ENCODE results near the gene NMUR1. TPM values are rescaled to one million over a fixed set of nuclear protein-coding genes. Genes with fewer than 3 reads are reported as not detected.

NMUR1 gene
- total and polyA plus RNA-seq, 5 donors from 2014 or later, result 0.25 to 0.90 (median 0.35) TPM

DNA sequence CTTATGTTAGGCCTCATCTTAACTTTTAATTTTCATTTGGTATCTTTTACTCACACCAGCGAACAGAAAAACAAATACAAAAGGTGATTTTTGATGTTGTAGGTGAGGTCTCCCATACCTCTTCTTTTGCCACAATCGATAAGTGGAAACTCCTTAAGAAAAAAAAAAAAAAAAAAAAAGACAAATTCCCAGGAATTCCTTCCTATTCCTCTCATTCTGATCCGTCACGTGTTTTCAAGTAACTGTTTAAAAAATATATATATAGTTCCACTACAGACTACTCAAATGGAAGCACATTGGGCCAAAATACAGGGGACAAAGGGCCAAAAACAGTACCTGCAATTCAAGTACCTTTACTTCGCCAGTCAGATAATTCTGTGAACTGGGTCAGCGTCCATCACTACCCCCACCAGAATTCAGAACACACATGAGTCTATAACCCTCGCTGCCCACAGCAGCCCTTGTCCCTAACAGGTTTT lies 16.5 kb downstream of the NMUR1 start:
- Histone ChIP-seq H3K36me3 (ENCODE audit: control insufficient read depth, insufficient read depth, low read length) (no peaks in the 10 kb centered on the region), H3K27ac (ENCODE audit: insufficient read depth, low read length, poor library complexity, severe bottlenecking) (peak overlapping the region; percentile 92), H3K9me3 (ENCODE audit: control insufficient read depth in 2 of 2, low read length in 2 of 2) (no peaks in the 10 kb centered on the region), H3K4me1 (ENCODE audit: control insufficient read depth, insufficient read depth, low read length, poor library complexity, severe bottlenecking) (peaks cover 12% of the 10 kb centered on the region), H3K27me3 (ENCODE audit: control insufficient read depth, insufficient read depth, low read length) (no peaks in the 10 kb centered on the region), H3K4me3 (ENCODE audit: low read depth, low read length) (peak overlapping the region; percentile 81)
- Mint-ChIP-seq H3K27me3 (peaks cover 9% of the 10 kb centered on the region), H3K27ac (peak overlapping the region; percentile 96 to 99 (median 97)), H3K4me1 (peaks cover 4 to 22% (median 10%) of the 10 kb centered on the region in 4 donors), H3K4me3 (peak overlapping the region; percentile 86 to 94 (median 92)), H3K36me3 (peaks cover 4% of the 10 kb centered on the region), H3K9me3 (no peaks in the 10 kb centered on the region)
- ATAC-seq (ENCODE audit: low read depth in 2 of 2) (no peak), DNase-seq (no peak)

DNA sequence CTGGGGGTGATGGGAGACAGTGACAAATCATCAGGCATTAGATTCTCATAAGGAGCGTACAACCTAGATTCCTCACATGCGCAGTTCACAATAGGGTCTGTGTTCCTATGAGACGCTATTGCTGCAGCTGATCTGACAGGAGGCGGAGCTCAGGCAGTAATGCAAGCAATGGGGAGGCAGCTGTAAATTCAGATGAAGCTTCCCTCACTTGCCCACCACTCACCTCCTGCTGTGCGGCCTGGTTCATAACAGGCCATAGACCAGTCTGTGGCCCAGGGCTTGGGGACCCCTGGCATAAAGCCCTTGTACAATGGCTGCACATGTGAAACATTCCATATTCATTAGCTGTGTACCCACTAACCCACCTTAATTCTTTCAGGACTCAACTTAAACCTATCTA lies 18.0 kb downstream of the NMUR1 start:
- no peak overlapping the region for H3K4me3 ChIP-seq (ENCODE audit: low read depth, low read length)
- ATAC-seq (ENCODE audit: low read depth in 2 of 2) (no peak), DNase-seq (no peak)
- H3K9me3 ChIP-seq (ENCODE audit: control insufficient read depth in 2 of 2, low read length in 2 of 2), result no peaks in the 10 kb centered on the region
- peaks cover 1% of the 10 kb centered on the region for H3K27me3 Mint-ChIP-seq
- no peaks in the 10 kb centered on the region for H3K9me3 Mint-ChIP-seq
- H3K36me3 Mint-ChIP-seq, result peaks cover 8% of the 10 kb centered on the region
- H3K4me1 Mint-ChIP-seq, result peaks cover 4 to 19% (median 6%) of the 10 kb centered on the region in 4 donors
- peak overlapping the region in 1 of 3 donors; percentile 29 for H3K27ac Mint-ChIP-seq
- peaks cover 12% of the 10 kb centered on the region for H3K4me1 ChIP-seq (ENCODE audit: control insufficient read depth, insufficient read depth, low read length, poor library complexity, severe bottlenecking)
- no peak overlapping the region for H3K27ac ChIP-seq (ENCODE audit: insufficient read depth, low read length, poor library complexity, severe bottlenecking)
- H3K4me3 Mint-ChIP-seq, result peak overlapping the region; percentile 21 to 71 (median 56)
- no peaks in the 10 kb centered on the region for H3K27me3 ChIP-seq (ENCODE audit: control insufficient read depth, insufficient read depth, low read length)
- no peaks in the 10 kb centered on the region for H3K36me3 ChIP-seq (ENCODE audit: control insufficient read depth, insufficient read depth, low read length)

DNA sequence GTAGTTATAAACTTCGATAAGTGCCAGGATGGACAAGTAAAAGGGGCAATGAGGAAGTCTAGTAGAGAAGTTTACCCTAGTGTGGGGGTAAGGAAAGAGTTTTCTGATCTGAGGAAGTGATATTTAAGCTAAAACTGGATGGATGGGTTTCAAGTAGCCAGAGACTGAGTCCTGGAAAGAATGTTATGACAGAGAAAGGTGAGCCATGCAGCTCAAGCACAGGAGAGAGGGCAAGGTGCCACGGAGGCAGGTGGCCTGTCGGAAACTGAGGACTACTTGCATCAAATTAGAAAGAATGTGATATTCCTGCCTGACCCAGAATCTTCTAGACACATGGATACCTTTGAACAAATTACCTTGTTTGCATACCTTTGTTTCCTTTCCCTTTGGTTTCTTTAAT lies 26.5 kb downstream of the NMUR1 start:
- H3K4me3 ChIP-seq (ENCODE audit: low read depth, low read length), result no peak overlapping the region
- Mint-ChIP-seq H3K4me3 (no peak overlapping the region), H3K4me1 (peaks cover 0 to 5% (median under 1%) of the 10 kb centered on the region in 4 donors), H3K27ac (no peak overlapping the region), H3K27me3 (no peaks in the 10 kb centered on the region), H3K36me3 (peaks cover 13% of the 10 kb centered on the region), H3K9me3 (no peaks in the 10 kb centered on the region)
- H3K9me3 ChIP-seq (ENCODE audit: control insufficient read depth in 2 of 2, low read length in 2 of 2), result no peaks in the 10 kb centered on the region
- H3K4me1 ChIP-seq (ENCODE audit: control insufficient read depth, insufficient read depth, low read length, poor library complexity, severe bottlenecking), result no peaks in the 10 kb centered on the region
- ATAC-seq (ENCODE audit: low read depth in 2 of 2) (no peak), DNase-seq (no peak)
- H3K27me3 ChIP-seq (ENCODE audit: control insufficient read depth, insufficient read depth, low read length), result no peaks in the 10 kb centered on the region
- H3K27ac ChIP-seq (ENCODE audit: insufficient read depth, low read length, poor library complexity, severe bottlenecking), result no peak overlapping the region
- H3K36me3 ChIP-seq (ENCODE audit: control insufficient read depth, insufficient read depth, low read length), result no peaks in the 10 kb centered on the region

DNA sequence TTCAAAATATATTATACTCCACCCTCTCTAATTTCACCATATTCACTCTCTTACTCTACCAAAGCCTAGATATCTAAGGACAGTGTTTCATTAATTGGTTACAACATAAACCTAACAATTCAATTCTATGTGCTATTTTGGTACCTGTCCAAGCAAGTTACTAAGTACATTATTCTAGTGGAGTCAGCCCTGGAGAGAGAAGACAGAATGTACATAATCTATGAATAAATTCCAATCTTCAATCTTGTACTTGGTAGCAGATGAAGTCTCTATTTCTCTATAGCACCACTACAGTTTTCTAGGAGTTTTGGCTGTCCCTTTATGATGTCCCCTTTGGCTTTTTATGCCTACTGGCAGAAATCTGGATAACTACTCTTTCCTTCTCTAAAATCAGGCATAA lies 27.6 kb downstream of the NMUR1 start:
- Mint-ChIP-seq H3K27ac (no peak overlapping the region), H3K36me3 (peaks cover 13% of the 10 kb centered on the region), H3K4me3 (no peak overlapping the region), H3K9me3 (no peaks in the 10 kb centered on the region), H3K4me1 (peaks cover 0 to 5% (median under 1%) of the 10 kb centered on the region in 4 donors), H3K27me3 (no peaks in the 10 kb centered on the region)
- Histone ChIP-seq H3K27me3 (ENCODE audit: control insufficient read depth, insufficient read depth, low read length) (no peaks in the 10 kb centered on the region), H3K27ac (ENCODE audit: insufficient read depth, low read length, poor library complexity, severe bottlenecking) (no peak overlapping the region), H3K9me3 (ENCODE audit: control insufficient read depth in 2 of 2, low read length in 2 of 2) (no peaks in the 10 kb centered on the region), H3K36me3 (ENCODE audit: control insufficient read depth, insufficient read depth, low read length) (no peaks in the 10 kb centered on the region), H3K4me3 (ENCODE audit: low read depth, low read length) (no peak overlapping the region), H3K4me1 (ENCODE audit: control insufficient read depth, insufficient read depth, low read length, poor library complexity, severe bottlenecking) (no peaks in the 10 kb centered on the region)
- DNase-seq, result no peak
- ATAC-seq (ENCODE audit: low read depth in 2 of 2), result no peak

DNA sequence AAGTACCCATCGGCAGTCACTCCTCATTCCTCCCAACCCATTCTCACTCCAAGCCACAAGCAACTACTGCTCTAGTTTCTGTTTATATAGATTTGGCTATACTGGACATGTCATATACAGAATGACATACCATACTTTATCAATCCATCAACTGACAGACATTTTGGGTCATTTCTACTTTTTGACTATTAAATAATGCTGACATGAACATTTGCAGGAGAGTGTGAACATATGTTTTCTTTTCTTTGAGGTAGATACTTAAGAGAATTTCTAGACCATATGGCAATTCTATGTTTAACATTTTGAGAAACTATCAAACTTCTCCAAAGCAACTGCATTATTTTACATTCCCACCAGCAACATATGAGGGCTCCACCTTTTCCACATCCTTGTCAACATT lies 32.6 kb downstream of the NMUR1 start:
- Mint-ChIP-seq H3K4me3 (no peak overlapping the region), H3K9me3 (no peaks in the 10 kb centered on the region), H3K4me1 (peaks cover 0 to 5% (median 0%) of the 10 kb centered on the region in 4 donors), H3K36me3 (peaks cover 4% of the 10 kb centered on the region), H3K27me3 (peaks cover 5% of the 10 kb centered on the region), H3K27ac (no peak overlapping the region)
- Histone ChIP-seq H3K9me3 (ENCODE audit: control insufficient read depth in 2 of 2, low read length in 2 of 2) (no peaks in the 10 kb centered on the region), H3K4me1 (ENCODE audit: control insufficient read depth, insufficient read depth, low read length, poor library complexity, severe bottlenecking) (no peaks in the 10 kb centered on the region), H3K4me3 (ENCODE audit: low read depth, low read length) (no peak overlapping the region), H3K27me3 (ENCODE audit: control insufficient read depth, insufficient read depth, low read length) (peaks cover 2% of the 10 kb centered on the region), H3K27ac (ENCODE audit: insufficient read depth, low read length, poor library complexity, severe bottlenecking) (no peak overlapping the region), H3K36me3 (ENCODE audit: control insufficient read depth, insufficient read depth, low read length) (no peaks in the 10 kb centered on the region)
- DNase-seq (no peak), ATAC-seq (ENCODE audit: low read depth in 2 of 2) (no peak)

DNA sequence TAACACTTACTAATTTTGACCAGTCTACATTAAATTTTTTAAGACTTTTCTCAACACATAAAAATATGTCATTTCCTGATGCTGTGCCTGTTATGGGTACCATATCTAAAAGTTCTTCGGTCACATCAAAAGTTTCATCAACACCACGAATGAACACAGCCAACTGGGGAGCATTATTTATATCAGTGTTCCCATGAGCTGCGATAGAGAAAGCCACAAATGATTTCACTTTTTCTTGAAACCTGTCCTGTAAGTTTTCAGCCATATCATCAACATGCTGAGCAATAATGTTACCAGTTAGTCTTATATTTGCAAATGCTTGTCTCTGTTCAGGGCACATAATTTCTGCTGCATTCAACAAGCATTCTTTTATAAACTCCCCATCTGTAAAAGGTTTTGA lies 35.6 kb downstream of the NMUR1 start:
- no peak overlapping the region for H3K4me3 ChIP-seq (ENCODE audit: low read depth, low read length)
- no peaks in the 10 kb centered on the region for H3K9me3 ChIP-seq (ENCODE audit: control insufficient read depth in 2 of 2, low read length in 2 of 2)
- H3K9me3 Mint-ChIP-seq, result no peaks in the 10 kb centered on the region
- DNase-seq (no peak), ATAC-seq (ENCODE audit: low read depth in 2 of 2) (no peak)
- H3K4me3 Mint-ChIP-seq, result no peak overlapping the region
- no peak overlapping the region for H3K27ac ChIP-seq (ENCODE audit: insufficient read depth, low read length, poor library complexity, severe bottlenecking)
- no peak overlapping the region for H3K27ac Mint-ChIP-seq
- H3K36me3 Mint-ChIP-seq, result no peaks in the 10 kb centered on the region
- peaks cover 2% of the 10 kb centered on the region for H3K27me3 ChIP-seq (ENCODE audit: control insufficient read depth, insufficient read depth, low read length)
- no peaks in the 10 kb centered on the region for H3K36me3 ChIP-seq (ENCODE audit: control insufficient read depth, insufficient read depth, low read length)
- peaks cover 5% of the 10 kb centered on the region for H3K27me3 Mint-ChIP-seq
- peaks cover 0 to 5% (median under 1%) of the 10 kb centered on the region in 4 donors for H3K4me1 Mint-ChIP-seq
- H3K4me1 ChIP-seq (ENCODE audit: control insufficient read depth, insufficient read depth, low read length, poor library complexity, severe bottlenecking), result no peaks in the 10 kb centered on the region

DNA sequence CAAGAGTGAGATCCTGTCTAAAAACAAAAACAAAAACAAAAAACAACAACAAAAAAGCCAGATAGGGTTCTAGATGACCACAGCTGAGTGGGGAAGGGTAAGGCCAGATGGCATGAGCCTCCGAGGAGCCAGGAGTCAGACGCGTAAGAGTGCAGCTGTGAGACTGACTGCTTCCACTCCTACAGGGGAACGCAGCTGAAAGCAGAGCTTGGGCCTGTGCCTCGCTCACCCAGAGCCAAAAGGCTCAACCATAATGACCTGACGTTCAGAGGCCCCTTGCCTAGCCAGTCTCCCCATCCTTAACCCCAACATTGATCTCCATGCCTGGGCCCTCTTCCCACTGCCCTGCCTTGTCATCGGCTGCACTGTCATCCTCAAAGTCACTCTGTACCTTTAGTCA lies 39.4 kb downstream of the NMUR1 start:
- Mint-ChIP-seq H3K27ac (peak overlapping the region in 1 of 3 donors; percentile 15), H3K9me3 (no peaks in the 10 kb centered on the region)
- H3K4me3 ChIP-seq (ENCODE audit: low read depth, low read length), result no peak overlapping the region

DNA sequence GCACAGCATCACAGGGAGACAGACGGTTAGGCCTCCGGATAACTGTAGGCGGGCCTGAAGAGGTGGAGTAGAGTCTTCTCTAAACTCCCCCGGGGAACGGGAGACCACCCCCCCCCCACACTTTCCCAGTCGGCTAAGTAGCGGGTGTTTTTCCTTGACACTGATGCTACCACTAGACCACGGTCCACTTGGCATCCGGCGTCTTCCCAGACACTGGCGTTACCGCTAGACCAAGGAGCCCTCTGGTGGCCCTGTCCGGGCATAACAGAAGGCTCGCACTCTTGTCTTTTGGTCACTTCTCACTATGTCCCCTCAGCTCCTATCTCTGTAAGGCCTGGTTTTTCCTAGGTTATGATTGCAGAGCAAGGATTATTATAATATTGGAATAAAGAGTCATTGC lies 40.3 kb downstream of the NMUR1 start:
- DNase-seq, result no peak

More for the DNA sequence above, 39.4 kb downstream of the NMUR1 start:
- Mint-ChIP-seq H3K27me3 (peaks cover 5% of the 10 kb centered on the region), H3K4me1 (peaks cover 0 to 7% (median 2%) of the 10 kb centered on the region in 4 donors), H3K4me3 (no peak overlapping the region), H3K36me3 (peaks cover 5% of the 10 kb centered on the region)
- no peaks in the 10 kb centered on the region for H3K36me3 ChIP-seq (ENCODE audit: control insufficient read depth, insufficient read depth, low read length)
- no peaks in the 10 kb centered on the region for H3K4me1 ChIP-seq (ENCODE audit: control insufficient read depth, insufficient read depth, low read length, poor library complexity, severe bottlenecking)
- no peak for ATAC-seq (ENCODE audit: low read depth in 2 of 2)
- no peak overlapping the region for H3K27ac ChIP-seq (ENCODE audit: insufficient read depth, low read length, poor library complexity, severe bottlenecking)
- peaks cover 2% of the 10 kb centered on the region for H3K27me3 ChIP-seq (ENCODE audit: control insufficient read depth, insufficient read depth, low read length)
- no peak for DNase-seq
- no peaks in the 10 kb centered on the region for H3K9me3 ChIP-seq (ENCODE audit: control insufficient read depth in 2 of 2, low read length in 2 of 2)

More for the DNA sequence above, 40.3 kb downstream of the NMUR1 start:
- no peaks in the 10 kb centered on the region for H3K36me3 ChIP-seq (ENCODE audit: control insufficient read depth, insufficient read depth, low read length)
- Mint-ChIP-seq H3K36me3 (peaks cover 5% of the 10 kb centered on the region), H3K27ac (no peak overlapping the region), H3K9me3 (no peaks in the 10 kb centered on the region), H3K4me1 (peaks cover 0 to 7% (median 2%) of the 10 kb centered on the region in 4 donors), H3K27me3 (peaks cover 3% of the 10 kb centered on the region), H3K4me3 (no peak overlapping the region)
- H3K27ac ChIP-seq (ENCODE audit: insufficient read depth, low read length, poor library complexity, severe bottlenecking), result no peak overlapping the region
- peaks cover 1% of the 10 kb centered on the region for H3K27me3 ChIP-seq (ENCODE audit: control insufficient read depth, insufficient read depth, low read length)
- no peak for ATAC-seq (ENCODE audit: low read depth in 2 of 2)
- no peaks in the 10 kb centered on the region for H3K4me1 ChIP-seq (ENCODE audit: control insufficient read depth, insufficient read depth, low read length, poor library complexity, severe bottlenecking)
- no peak overlapping the region for H3K4me3 ChIP-seq (ENCODE audit: low read depth, low read length)
- no peaks in the 10 kb centered on the region for H3K9me3 ChIP-seq (ENCODE audit: control insufficient read depth in 2 of 2, low read length in 2 of 2)

Measured in CD4-positive, CD25-positive, alpha-beta regulatory T cell (primary cell).